HG02759 (cell line): ENCODE results near the gene BCAR3.
"Not testable (repeated sequence)": the region's sequence is repeated elsewhere in the genome, so short reads cannot be mapped to it uniquely, and the experiment has no call there.

ENCODE experiments used
- ATAC-seq: cut with Tn5 transposase; IDR thresholded peaks from one replicate; pipeline ENCODE4 v1.9.1; 2021; ENCODE audit warnings: mild to moderate bottlenecking, moderate library complexity; ENCODE audit not compliant: unreplicated experiment

The BCAR3 gene

DNA sequence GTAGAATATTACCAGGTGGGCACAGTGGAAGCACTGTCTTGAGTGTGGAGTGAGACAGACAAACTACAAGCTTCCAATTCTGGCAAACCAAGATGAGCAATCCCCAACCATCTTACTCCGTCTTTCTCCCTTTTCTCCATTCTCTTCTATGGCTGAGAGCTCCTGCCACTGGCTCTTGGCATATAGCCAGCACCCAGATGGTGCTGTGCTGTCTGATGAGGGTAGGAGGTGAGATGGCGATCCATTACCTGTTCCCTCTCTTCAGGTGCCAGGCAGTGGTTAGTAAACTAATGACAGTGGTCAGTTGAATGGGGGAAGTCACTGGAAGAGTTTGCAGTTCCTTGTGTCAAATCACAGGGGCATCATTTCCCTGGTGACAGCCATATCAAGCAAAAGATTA lies 125.3 kb downstream of the BCAR3 start:
- no peak for ATAC-seq

- ATAC-seq, result no peak
These were observed 126.5 kb downstream of the BCAR3 start for GRCh38 chr1:93554883-93555872.

GRCh38 chr1:93553886-93554490 lies 127.6 kb downstream of the BCAR3 start:
- not testable (repeated sequence) for ATAC-seq

- no peak for ATAC-seq
These were observed 128.7 kb downstream of the BCAR3 start for GRCh38 chr1:93552741-93553455.

DNA sequence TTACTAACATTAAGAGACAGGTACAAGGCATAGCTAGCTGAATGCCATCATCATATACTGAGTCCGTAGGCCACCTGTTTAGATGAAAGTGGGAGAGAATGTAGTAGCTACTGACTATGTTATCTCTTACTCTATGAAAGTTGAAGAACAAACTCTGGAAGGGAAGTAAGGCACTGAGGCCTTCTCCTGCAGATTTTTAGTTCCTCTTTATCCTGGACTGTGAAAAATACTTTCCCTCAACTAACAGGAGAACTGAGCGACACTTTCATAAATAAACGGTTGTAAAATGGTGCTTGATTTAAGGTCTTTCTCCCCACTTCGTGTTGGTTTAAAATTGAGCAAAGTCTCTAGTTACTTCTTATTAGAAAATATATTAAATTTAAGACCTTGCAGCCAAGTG lies 131.8 kb downstream of the BCAR3 start:
- no peak for ATAC-seq

DNA sequence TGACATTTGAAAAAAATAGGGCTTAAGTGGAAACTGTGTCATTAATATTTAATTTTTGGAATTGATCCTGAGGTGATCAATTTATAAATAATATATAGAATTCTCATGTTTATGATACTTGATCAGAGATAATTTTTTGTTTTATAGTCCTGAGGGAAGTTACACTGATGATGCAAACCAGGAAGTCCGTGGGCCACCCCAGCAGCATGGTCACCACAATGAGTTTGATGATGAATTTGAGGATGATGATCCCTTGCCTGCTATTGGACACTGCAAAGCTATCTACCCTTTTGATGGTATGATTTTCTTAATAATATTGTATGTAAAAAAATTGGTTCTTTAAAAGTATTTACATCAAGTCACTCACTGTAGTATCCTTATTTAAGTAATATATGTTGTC lies 132.5 kb downstream of the BCAR3 start:
- ATAC-seq, result no peak

GRCh38 chr1:93546162-93546863 lies 135.3 kb downstream of the BCAR3 start:
- no peak for ATAC-seq

DNA sequence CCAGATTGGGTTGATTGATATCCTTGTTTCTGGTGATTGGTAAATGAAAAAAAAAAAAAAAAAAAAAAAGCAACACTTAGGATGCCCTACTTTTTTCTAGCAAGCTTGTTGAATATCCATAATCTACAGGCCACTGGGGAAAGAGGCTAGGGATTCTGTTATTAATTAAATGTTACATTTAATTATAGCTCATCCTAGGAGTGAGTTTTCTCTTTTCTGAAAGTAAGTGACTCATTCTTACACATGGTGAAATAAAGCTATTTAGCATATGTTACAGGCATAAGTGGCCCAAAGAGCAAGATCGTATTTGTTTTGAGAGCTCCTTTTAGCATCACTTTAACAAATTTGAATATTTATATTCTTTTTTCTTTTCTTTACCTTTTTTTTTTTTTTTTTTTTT lies 139.2 kb downstream of the BCAR3 start:
- no peak for ATAC-seq

GRCh38 chr1:93541045-93541444 lies 140.6 kb downstream of the BCAR3 start:
- ATAC-seq, result no peak

DNA sequence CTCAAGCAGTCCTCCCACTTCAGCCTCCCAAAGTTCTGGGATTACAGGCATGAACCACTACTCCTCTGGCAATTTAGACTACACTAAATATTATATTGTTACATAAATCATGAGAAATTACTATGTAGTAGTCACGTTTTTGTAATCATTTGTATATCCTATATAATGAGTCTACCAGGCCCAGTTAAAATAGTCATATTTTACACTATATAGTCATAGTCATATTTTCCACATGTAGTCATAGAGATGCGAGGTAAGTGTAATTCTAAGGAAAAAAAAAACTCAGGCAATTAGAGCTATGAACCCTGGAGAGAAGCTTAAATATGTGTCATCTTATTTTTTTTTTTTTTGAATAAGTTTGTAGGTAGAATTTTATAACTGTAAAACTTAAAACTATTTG lies 143.7 kb downstream of the BCAR3 start:
- ATAC-seq, result no peak

- no peak for ATAC-seq
These were observed 144.2 kb downstream of the BCAR3 start for GRCh38 chr1:93537396-93537795.

GRCh38 chr1:93533677-93534076 lies 148.0 kb downstream of the BCAR3 start:
- no peak for ATAC-seq

DNA sequence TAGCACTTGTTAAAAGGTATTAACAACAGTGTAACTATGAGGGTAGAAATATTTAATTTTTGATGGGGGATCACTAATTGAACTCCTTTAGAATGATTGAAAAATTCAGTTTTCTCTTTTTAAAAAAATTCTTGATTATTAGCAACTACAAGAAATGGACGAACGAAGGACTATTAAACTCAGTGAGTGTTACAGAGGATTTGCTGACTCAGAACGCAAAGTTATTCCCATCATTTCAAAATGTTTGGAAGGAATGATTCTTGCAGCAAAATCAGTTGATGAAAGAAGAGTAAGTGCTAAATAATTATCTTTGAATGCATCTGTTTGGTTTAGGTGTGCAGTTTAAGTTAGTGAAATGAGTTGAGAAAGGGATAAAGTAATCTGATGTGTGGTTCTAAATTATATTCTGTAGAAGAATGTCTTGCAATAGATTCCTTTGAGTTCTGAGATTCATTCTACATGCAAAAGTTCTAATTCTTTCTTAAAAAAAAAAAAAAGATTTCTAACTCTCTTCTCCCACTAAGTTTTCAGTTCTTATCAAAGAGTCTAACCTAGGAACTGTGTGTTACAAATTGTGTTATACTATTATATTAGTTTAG lies 148.8 kb downstream of the BCAR3 start:
- no peak for ATAC-seq

DNA sequence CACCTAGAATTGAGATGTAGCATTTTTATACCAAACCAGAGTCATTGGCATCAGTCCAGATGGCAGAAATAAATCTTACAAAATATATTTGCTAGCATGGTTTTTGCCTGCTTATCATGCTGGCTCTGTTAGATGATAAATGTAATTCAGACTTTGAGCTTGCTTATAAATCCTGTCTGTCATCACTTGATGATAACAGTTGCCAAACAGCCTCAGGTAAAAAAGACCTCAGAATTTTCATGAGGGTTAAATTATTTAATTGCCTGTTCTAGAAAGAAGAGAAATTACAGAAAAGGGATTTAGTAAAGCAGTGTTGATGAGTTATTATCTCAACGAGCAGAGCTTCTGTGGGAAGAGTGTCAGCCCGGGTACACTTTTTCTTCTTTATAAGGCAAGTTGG lies 150.4 kb downstream of the BCAR3 start:
- ATAC-seq, result no peak

- no peak for ATAC-seq
These were observed 153.2 kb downstream of the BCAR3 start for GRCh38 chr1:93528412-93528811.

DNA sequence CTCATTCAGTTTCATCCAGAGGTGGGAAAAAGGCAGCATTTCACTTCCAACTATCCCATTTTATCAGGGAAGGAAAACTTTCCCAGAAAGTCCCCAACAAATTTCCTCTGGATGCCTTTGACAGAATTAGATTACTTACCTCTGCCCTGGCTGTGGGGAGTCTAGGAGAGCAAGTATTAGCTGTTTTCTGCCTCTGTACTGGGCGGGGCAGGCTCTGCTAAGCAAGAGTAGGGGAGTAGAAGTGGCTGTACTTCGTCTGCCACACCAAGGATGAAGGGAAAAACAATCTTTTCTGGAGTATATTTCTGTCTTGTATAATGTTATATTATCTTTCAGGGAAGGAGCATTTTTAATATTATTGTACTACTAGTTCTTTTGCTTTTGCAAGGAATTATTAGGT lies 155.2 kb downstream of the BCAR3 start:
- no peak for ATAC-seq

DNA sequence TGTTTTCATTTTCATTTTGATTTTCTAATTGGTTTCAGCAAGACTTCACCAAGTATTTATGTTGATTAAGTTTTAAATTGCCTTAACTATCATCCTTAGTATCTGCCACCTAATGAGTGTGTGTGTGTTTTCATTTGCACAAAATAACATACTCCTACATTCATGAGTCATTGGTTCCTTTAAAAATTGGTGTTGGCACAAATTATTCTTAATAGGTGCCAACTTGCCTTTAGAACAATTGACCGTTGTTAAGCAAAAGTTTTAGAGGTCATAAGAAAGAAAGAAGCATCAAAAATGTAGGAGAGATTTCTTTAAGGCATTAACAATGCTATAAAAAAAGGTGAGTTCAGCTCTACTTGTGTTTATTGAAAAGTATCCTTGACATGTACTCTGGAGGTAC lies 156.2 kb downstream of the BCAR3 start:
- no peak for ATAC-seq

DNA sequence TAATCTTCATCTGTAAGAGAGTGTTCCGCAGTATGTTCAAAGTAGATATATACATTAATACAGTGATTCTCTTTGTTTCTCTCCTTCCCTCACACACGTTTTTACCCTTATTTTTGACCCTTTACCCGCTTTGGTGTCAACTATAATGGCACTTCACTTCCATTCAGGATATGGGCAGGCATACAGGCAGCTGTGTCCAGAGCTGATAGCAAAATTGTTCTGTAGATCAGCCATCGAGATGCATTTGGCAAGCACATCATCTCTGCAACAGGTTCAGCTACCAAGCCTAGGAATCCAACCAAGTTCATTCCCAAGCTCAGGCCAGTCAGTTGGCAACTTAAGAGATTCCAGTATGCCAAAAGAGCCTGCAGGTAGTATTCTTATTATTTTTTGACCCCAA lies 158.9 kb downstream of the BCAR3 start:
- no peak for ATAC-seq

DNA sequence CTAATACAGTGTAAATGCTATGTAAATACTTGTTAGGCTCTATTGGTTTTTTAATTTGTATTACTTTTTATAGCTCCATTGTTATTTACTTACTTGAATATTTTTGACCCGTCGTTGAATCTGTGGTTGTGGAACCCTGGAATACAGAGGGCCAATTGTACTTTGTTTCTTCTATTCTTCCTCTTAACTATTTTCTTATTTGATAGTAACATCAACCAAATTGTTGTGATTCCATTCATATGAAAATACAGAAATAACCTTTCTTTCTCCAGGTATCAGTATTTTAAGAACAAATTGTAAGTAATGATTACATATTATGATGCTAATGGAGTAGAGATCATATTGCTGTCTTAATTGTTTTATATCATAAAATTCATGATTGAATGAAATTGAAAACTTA lies 160.0 kb downstream of the BCAR3 start:
- no peak for ATAC-seq

DNA sequence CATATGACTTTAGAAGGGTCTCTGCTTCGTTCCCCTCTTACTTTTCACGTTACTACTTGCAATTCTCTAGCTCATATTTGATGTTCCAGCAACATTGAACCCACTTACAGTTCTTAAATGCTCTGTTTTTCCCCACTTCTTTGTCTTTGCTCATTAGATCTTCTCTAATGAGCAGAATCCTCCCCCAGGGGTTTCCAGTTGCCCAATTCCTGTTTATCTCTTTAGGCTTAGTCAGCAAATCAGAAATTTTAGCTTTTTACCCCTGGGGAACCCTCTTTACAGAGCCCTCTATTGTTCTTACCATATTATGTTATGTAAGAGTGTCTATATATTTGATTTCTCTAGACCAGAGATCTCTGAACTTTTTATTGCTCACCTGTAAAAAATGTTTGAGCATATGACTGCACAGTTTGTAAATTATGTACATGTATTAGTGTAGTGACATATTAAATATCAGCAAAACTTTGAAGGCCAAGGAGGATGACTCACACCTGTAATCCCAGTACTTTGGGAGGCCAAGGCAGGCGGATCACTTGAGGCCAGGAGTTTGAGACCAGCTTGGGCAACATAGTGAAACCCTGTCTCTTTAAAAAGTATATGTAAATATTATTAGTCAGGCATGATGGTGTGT lies 162.3 kb downstream of the BCAR3 start:
- no peak for ATAC-seq
